GM12801 (cell line): ENCODE results near the gene FFAR1.

ENCODE experiments used
- TF ChIP-seq, protein P1 (sequence below): IDR thresholded peaks from one replicate; pipeline ENCODE4 v1.5.1; 2011; ENCODE audit warnings: control low read depth; ENCODE audit not compliant: insufficient read length; ENCODE audit errors: extremely low read depth

The FFAR1 gene

DNA sequence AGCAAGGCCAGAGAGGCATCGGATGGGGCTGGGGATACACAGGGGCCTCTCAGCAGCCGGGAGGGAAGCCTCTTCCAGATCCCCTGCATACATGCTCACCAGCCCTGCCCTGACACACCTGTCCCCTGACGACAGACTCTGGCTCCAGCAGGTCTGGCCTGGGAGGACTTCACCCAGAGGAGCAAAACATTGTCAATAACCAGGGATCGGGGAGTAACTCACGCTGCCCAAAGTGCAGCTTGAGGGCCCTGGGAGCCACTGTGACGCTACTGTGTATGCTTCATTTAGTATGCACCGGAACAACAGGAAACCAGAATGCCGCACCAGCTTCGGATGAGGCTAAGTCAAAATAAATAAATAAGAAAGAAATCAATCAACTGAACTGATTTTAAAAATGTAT lies 31.1 kb upstream of the FFAR1 start:
- TF ChIP-seq, protein P1, sequence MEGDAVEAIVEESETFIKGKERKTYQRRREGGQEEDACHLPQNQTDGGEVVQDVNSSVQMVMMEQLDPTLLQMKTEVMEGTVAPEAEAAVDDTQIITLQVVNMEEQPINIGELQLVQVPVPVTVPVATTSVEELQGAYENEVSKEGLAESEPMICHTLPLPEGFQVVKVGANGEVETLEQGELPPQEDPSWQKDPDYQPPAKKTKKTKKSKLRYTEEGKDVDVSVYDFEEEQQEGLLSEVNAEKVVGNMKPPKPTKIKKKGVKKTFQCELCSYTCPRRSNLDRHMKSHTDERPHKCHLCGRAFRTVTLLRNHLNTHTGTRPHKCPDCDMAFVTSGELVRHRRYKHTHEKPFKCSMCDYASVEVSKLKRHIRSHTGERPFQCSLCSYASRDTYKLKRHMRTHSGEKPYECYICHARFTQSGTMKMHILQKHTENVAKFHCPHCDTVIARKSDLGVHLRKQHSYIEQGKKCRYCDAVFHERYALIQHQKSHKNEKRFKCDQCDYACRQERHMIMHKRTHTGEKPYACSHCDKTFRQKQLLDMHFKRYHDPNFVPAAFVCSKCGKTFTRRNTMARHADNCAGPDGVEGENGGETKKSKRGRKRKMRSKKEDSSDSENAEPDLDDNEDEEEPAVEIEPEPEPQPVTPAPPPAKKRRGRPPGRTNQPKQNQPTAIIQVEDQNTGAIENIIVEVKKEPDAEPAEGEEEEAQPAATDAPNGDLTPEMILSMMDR: no peak

DNA sequence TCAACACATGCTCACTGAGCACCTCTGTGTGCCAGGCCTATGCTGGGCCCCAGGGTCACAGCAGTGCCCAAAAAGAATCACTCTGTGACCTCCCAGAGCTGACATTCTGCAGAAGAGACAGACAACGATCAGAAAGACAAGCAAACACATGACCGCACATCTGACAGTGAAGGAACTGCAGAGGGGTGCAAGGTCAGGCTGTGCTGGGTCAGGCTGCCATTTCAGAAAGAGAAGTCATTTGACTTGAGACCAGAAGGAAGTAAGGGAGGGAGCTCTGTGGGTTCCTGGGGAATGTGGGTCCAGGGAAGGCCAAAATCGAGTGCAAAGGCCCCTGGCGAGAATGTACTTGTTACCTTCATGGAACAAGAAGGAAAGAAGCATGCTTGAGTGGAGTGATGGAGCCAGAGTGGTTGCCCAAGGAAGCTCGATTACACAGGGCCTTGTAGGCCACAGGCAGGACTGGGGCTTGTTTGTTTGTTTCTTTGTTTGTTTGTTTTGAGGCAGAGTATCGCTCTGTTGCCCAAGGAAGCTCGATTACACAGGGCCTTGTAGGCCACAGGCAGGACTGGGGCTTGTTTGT lies 30.1 kb upstream of the FFAR1 start:
- TF ChIP-seq, protein P1: no peak

DNA sequence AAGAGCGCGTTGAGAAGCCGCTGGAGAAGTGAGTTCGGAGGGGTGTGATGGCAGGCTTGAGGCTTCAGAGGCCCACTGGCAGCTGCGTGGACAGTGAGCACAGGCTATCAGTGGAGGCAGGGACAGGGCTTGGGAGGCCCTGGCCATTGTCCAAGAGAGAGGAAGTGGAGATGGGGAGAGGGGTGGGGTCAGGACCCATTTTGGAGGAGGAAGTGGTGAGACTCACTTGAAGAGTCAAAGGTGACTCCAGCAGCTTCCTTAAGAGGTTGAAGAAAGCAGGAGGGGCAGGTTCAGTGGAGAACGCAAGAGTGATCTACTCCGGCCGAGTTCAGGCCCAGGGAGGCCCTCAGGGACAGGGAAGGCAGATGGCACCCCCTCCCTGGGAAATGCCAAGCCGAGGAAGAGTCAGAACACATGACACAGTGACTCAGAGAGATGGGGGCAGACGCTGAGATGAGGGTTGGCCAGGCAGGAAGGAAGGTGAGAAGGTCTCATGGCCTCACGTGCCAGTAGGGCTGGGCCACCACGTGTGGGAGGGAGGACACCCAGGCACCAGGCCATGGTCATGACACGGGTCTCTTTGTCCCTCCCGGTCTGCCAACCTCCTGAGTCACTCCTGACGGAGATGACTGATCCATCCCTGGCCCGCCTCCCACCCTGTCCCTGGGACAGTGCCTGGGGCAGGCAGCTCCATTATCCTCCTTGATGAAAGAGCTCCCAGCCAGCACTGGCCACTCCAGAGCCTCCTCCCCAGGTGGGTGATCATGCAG lies 28.8 kb upstream of the FFAR1 start:
- TF ChIP-seq, protein P1: no peak

DNA sequence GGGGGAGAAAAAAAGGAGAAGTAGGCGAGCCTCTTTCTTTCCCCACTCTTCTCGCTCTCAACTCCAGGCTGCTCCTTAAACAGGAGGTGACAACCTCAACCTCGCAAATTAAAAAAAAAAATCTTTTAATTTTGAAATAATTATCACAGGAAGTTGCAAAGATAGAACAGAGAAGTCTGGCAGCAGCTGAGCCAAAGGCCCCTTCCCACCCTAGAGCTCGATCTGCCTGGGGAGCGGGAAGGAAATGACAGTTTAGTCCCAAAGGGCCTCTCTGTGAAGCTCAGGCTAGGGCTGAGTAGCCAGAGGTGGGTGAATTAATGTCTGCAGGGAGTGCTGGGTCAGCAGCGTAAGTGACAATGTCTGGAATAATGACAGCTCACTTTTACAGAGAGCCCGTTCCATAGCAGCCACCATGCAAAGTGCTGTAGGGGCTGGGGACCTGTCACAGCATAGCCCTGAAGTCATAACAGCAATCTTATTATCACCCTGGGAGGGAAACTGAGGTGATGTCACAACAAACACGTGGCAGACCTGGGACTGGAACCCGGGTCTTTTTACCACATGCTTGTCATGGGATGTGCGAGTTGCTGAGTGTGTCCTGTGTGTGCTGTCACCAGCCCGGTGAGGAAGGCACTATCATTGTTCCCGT lies 27.5 kb upstream of the FFAR1 start:
- TF ChIP-seq, protein P1: no peak

DNA sequence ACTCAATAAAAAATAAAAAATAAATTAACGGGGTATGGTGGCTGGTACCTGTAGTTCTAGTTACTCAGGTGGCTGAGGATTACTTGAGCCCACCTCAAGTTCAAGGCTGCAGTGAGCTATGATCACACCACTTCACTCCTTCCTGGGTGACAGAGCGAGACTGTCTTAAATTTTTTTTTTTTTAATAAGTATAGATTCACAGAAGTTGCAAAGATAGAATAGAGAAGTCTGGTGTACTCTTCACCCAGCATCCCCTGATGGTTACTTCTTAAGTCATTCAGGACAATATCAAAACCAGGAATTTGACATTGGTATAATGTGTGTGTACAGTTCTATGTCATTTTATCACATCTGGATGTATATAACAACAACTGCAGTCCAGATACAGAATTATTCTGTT lies 26.4 kb upstream of the FFAR1 start:
- TF ChIP-seq, protein P1: no peak

DNA sequence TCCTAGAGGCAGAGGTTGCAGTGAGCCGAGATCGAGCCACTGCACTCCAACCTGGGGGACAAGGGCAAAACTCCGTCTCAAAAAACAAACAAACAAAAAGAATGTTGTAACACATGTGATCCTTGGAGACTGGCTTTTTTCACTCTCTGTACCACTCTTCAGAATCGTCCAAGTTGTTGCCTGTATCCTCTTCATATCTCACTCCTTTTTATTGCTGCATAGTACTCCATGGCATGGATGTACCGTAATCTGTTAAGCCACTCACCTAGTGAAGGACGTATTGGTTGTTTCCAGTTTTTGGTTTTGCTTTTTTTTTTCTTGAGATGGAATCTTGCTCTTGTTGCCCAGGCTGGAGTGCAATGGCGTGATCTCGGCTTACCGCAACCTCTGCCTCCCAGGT lies 25.7 kb upstream of the FFAR1 start:
- TF ChIP-seq, protein P1: no peak

DNA sequence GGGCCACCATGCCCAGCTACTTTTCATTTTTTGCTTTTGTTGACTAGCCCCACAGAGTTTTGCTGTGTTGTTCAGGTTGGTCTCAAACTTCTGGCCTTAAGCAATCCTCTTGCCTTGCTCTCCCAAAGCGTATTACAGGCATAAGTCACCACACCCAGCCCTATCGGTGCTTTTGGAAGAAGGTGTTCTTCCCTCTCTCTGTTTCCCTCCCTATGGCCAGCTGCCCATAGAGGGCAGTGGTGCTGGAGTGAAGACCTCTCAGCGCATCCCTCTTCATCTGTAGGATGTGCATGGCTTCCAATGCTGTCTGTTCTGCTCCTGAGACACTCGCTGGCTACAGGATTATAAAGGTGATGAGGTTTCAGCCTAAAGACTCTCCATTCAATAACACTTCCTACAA lies 20.1 kb upstream of the FFAR1 start:
- TF ChIP-seq, protein P1: no peak
